ENCODE data around the gene SLC4A3. TPM values are rescaled to one million over a fixed set of nuclear protein-coding genes. Genes with fewer than 3 reads are reported as not detected.

SLC4A3 gene
- total RNA-seq, 1 experiment from 2014 or later, result 11.6 TPM

DNA sequence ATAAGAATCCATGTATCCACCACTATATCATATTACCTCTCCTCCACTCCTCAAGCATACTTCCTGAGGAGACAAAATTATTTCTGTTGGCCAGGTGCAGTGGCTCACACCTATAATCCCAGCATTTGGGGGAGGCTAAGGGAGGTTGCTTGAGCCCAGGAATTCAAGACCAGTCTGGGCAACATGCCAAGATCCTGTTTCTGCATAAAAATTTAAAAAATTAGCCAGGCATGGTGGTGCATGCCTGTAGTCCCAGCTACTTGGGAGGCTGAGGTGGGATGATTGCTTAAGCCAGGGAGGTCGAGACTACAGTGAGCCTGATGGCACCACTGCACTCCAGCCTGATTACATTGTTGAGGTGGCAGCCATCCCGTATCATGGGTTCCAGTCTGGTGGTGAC, 46.1 kb upstream of the SLC4A3 start:
- DNase-seq, result no peak
- BruUV-seq (replicated peaks), result no TSS peak
- POLR2A ChIA-PET (ENCODE audit: unreplicated experiment), result no interaction called here

DNA sequence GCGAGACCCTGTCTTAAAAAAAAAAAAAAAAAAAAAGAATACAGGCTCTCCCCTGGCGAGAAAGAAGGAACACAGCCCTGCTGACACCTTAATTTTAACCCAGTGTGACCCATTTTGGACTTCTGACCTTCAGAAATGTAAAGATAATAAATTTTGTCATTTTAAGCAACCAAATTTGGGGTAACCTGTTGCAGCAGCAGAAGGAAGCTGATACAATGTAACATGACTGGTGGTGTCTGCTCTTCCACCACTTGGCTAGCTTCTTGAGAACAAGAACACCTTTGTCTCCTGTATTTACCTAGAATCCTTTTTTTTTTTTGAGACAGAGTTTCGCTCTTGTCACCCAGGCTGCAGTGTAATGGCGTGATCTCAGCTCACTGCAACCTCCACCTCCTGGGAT, 36.3 kb upstream of the SLC4A3 start:
- no peak overlapping the region for H3K4me3 ChIP-seq (ENCODE audit: low read length)
- ATAC-seq (no peak), DNase-seq (no peak)
- no peaks in the 10 kb centered on the region for H3K4me1 ChIP-seq (ENCODE audit: insufficient read depth, low read length)
- no peak for TF ChIP-seq EZH2 (IDR thresholded peaks at IDR 0.05; ENCODE audit: low read length, unreplicated experiment)
- TF ChIP-seq, protein P1, sequence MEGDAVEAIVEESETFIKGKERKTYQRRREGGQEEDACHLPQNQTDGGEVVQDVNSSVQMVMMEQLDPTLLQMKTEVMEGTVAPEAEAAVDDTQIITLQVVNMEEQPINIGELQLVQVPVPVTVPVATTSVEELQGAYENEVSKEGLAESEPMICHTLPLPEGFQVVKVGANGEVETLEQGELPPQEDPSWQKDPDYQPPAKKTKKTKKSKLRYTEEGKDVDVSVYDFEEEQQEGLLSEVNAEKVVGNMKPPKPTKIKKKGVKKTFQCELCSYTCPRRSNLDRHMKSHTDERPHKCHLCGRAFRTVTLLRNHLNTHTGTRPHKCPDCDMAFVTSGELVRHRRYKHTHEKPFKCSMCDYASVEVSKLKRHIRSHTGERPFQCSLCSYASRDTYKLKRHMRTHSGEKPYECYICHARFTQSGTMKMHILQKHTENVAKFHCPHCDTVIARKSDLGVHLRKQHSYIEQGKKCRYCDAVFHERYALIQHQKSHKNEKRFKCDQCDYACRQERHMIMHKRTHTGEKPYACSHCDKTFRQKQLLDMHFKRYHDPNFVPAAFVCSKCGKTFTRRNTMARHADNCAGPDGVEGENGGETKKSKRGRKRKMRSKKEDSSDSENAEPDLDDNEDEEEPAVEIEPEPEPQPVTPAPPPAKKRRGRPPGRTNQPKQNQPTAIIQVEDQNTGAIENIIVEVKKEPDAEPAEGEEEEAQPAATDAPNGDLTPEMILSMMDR (conservative IDR thresholded peaks at IDR 0.05; ENCODE audit: low read depth, low read length), result no peak
- no peak for TF ChIP-seq EZH2phosphoT487 (IDR thresholded peaks at IDR 0.05; ENCODE audit: borderline replicate concordance, low read length)
- no peaks in the 10 kb centered on the region for H3K36me3 ChIP-seq (ENCODE audit: low read depth, low read length)
- CTCF ChIA-PET, result interaction anchor here (0.7 kb wide), 1 partner anchor 1499 kb away, joined by 6 read pairs; no protein-coding TSS in a partner anchor
- H3K79me2 ChIP-seq (ENCODE audit: low read length), result no peaks in the 10 kb centered on the region
- no peak overlapping the region for H2AFZ ChIP-seq (ENCODE audit: low read length)
- H3K27ac ChIP-seq (ENCODE audit: low read length), result no peak overlapping the region
- POLR2A ChIA-PET (ENCODE audit: unreplicated experiment), result interaction anchor here (0.6 kb wide), 1 partner anchor 29 kb away, joined by 7 read pairs; no protein-coding TSS in a partner anchor
- no peak overlapping the region for H3K9ac ChIP-seq (ENCODE audit: low read length)
- H3F3A ChIP-seq (ENCODE audit: low read length, unreplicated experiment), result no peaks in the 10 kb centered on the region
- no peaks in the 10 kb centered on the region for H4K20me1 ChIP-seq (ENCODE audit: low read length)
- no peaks in the 10 kb centered on the region for H3K9me3 ChIP-seq (ENCODE audit: low read length)
- H3K9me2 ChIP-seq (replicated peaks; ENCODE audit: low read length), result no peaks in the 10 kb centered on the region
- intact Hi-C loops (cut with micrococcal nuclease), result no loop called here
- H3K4me2 ChIP-seq (ENCODE audit: low read length), result no peak overlapping the region
- no TSS peak for BruUV-seq (replicated peaks)
- H3K27me3 ChIP-seq (ENCODE audit: low read length), result no peaks in the 10 kb centered on the region

More for the DNA sequence above, 46.1 kb upstream of the SLC4A3 start:
- intact Hi-C loops (cut with micrococcal nuclease), result no loop called here
- H3F3A ChIP-seq (ENCODE audit: low read length, unreplicated experiment), result no peaks in the 10 kb centered on the region
- no peaks in the 10 kb centered on the region for H4K20me1 ChIP-seq (ENCODE audit: low read length)
- ATAC-seq, result no peak
- TF ChIP-seq EZH2phosphoT487 (IDR thresholded peaks at IDR 0.05; ENCODE audit: borderline replicate concordance, low read length) (no peak), EZH2 (IDR thresholded peaks at IDR 0.05; ENCODE audit: low read length, unreplicated experiment) (no peak)
- TF ChIP-seq, protein P1 (conservative IDR thresholded peaks at IDR 0.05; ENCODE audit: low read depth, low read length), result no peak
- CTCF ChIA-PET, result interaction anchor here (0.6 kb wide), 1 partner anchor 21 kb away, joined by 4 read pairs; no protein-coding TSS in a partner anchor
- H3K9me3 ChIP-seq (ENCODE audit: low read length), result no peaks in the 10 kb centered on the region
- no peak overlapping the region for H2AFZ ChIP-seq (ENCODE audit: low read length)
- no peaks in the 10 kb centered on the region for H3K27me3 ChIP-seq (ENCODE audit: low read length)
- H3K79me2 ChIP-seq (ENCODE audit: low read length), result no peaks in the 10 kb centered on the region
- H3K27ac ChIP-seq (ENCODE audit: low read length), result no peak overlapping the region
- no peaks in the 10 kb centered on the region for H3K9me2 ChIP-seq (replicated peaks; ENCODE audit: low read length)
- H3K36me3 ChIP-seq (ENCODE audit: low read depth, low read length), result no peaks in the 10 kb centered on the region
- peaks cover 14% of the 10 kb centered on the region for H3K4me1 ChIP-seq (ENCODE audit: insufficient read depth, low read length)
- no peak overlapping the region for H3K4me2 ChIP-seq (ENCODE audit: low read length)
- H3K9ac ChIP-seq (ENCODE audit: low read length), result no peak overlapping the region
- no peak overlapping the region for H3K4me3 ChIP-seq (ENCODE audit: low read length)

DNA sequence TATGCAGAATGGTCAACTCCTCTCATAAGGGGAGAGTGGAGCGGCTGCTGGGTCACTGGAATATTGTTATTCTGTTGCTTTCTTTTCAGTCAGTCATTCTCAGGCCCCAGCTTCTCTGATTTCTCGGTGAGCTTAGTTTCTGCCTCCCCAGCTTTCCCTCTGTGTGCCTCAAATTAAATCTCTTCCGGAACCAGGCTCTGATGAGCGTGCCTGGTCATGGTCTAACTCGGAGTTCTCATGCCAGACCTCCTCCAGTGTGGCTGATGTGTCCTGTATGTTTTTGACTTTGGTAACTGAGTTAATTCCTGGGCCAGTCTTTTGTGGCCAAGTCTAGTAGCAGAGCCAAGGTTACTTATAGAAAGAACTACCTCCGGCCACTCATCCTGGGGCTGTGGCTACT, 34.7 kb upstream of the SLC4A3 start:
- H3K27me3 ChIP-seq (ENCODE audit: low read length), result no peaks in the 10 kb centered on the region
- no peak for DNase-seq
- H2AFZ ChIP-seq (ENCODE audit: low read length), result no peak overlapping the region
- no peak overlapping the region for H3K4me2 ChIP-seq (ENCODE audit: low read length)
- H3K9me2 ChIP-seq (replicated peaks; ENCODE audit: low read length), result no peaks in the 10 kb centered on the region
- no peaks in the 10 kb centered on the region for H3K79me2 ChIP-seq (ENCODE audit: low read length)
- no peaks in the 10 kb centered on the region for H3F3A ChIP-seq (ENCODE audit: low read length, unreplicated experiment)
- CTCF ChIA-PET, result no interaction called here
- no peak overlapping the region for H3K27ac ChIP-seq (ENCODE audit: low read length)
- no peaks in the 10 kb centered on the region for H3K9me3 ChIP-seq (ENCODE audit: low read length)
- intact Hi-C loops (cut with micrococcal nuclease), result no loop called here
- peaks cover 7% of the 10 kb centered on the region; the same call in 1 of the 2 replicates for H3K4me1 ChIP-seq (ENCODE audit: insufficient read depth, low read length)
- ATAC-seq, result no peak
- no peak overlapping the region for H3K4me3 ChIP-seq (ENCODE audit: low read length)
- no TSS peak for BruUV-seq (replicated peaks)
- no peaks in the 10 kb centered on the region for H4K20me1 ChIP-seq (ENCODE audit: low read length)
- TF ChIP-seq, protein P1 (conservative IDR thresholded peaks at IDR 0.05; ENCODE audit: low read depth, low read length), result no peak
- TF ChIP-seq EZH2 (IDR thresholded peaks at IDR 0.05; ENCODE audit: low read length, unreplicated experiment) (no peak), EZH2phosphoT487 (IDR thresholded peaks at IDR 0.05; ENCODE audit: borderline replicate concordance, low read length) (no peak)
- H3K36me3 ChIP-seq (ENCODE audit: low read depth, low read length), result no peaks in the 10 kb centered on the region
- no peak overlapping the region for H3K9ac ChIP-seq (ENCODE audit: low read length)
- POLR2A ChIA-PET (ENCODE audit: unreplicated experiment), result no interaction called here
